ENCODE results near the gene AIFM2. TPM values are rescaled to one million over a fixed set of nuclear protein-coding genes. Genes with fewer than 3 reads are reported as not detected.
A peak's percentile ranks its signal among the peaks of the same experiment; 100 is the strongest.

Gene AIFM2
- total and polyA plus RNA-seq, 9 of the 15 experiments (the other 6 are each of a cell fraction or from before 2014, with no cell fraction given): 2.7 to 14.1 (median 9.2) TPM

DNA sequence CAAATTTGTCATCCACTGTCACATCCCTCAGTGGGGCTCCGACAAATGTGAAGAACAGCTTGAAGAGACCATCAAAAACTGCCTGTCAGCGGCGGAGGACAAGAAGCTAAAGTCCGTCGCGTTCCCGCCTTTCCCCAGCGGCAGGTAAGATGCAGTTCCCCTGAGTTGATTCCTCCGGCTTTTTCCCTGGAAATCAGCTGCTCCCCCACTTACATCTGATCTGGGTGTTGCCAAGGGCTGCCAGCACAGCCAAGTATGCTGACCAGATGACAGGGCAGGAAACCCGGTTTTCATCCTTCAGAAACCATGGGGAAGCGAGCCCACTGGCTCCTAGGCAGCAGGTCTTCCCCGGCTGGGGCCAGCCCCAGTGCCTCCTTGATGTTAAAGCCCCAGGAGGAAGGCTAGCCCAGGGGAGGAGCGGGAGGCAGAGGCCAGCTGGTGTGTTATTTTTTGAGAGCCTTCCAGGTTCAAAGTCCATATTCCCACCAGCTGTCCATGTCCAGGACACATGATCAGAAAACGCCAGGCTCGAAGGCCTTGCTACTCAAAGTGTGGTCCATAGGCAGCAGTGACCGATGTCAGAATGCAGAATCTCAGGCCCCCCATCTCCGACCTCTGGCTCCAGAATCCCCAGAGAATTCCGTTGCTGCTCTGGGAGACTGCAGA is 23.4 kb downstream of the AIFM2 start:
- WGBS (ENCODE audit: insufficient coverage, low coverage, missing lambda C conversion rate): 45% methylated on average over 18 of the region's 18 CpGs
- DNase-seq (ENCODE audit: extremely low read depth in 1 of 4, low spot score in 3 of 4): no peak
- no peaks in the 10 kb centered on the region for H4K20me1 ChIP-seq (replicated peaks; ENCODE audit: control insufficient read depth, insufficient read depth, low read length)
- ATAC-seq: no peak
- no peak overlapping the region for H2AFZ ChIP-seq (ENCODE audit: low read depth, low read length)
- H3K27ac ChIP-seq (ENCODE audit: extremely low read depth, low read depth, low read length): no peak overlapping the region
- TF ChIP-seq TFE3 (CRISPR knock-in tag; IDR thresholded peaks at IDR 0.05) (no peak), BRD9 (IDR thresholded peaks at IDR 0.05; ENCODE audit: low read depth, partially characterized antibody) (no peak), TFAP4 (CRISPR knock-in tag; IDR thresholded peaks at IDR 0.05; ENCODE audit: borderline replicate concordance) (0 out of 2 replicates have a peak, but pooled peaks have one; percentile 24), FOXK1 (CRISPR knock-in tag; IDR thresholded peaks at IDR 0.05; ENCODE audit: borderline replicate concordance) (no peak), THAP7 (CRISPR knock-in tag; IDR thresholded peaks at IDR 0.05) (no peak)
- BruUV-seq (replicated peaks): no TSS peak
- intact Hi-C loops (cut with micrococcal nuclease) (no loop called here), in situ Hi-C loops (cut with MboI) (no loop called here)
- no peak for FAIRE-seq
- POLR2A ChIA-PET: interaction anchor here (0.5 to 1.1 kb wide), 5 partner anchors 13 to 143 kb away, joined by 3 read pairs; no protein-coding TSS in a partner anchor
- peaks cover 8% of the 10 kb centered on the region; the same call in 2 of the 3 replicates for H3K36me3 ChIP-seq (ENCODE audit: control insufficient read depth, insufficient read depth, low read length)
- CTCF ChIA-PET (ENCODE audit: low intra/inter-chr PET ratio): no interaction called here
- no peaks in the 10 kb centered on the region for H3K9me3 ChIP-seq (replicated peaks; ENCODE audit: control insufficient read depth, insufficient read depth, low read depth, low read length)
- no peak overlapping the region for H3K4me2 ChIP-seq (ENCODE audit: insufficient read depth, low read length)
- H3K79me2 ChIP-seq (ENCODE audit: control insufficient read depth, insufficient read depth, low read length): no peaks in the 10 kb centered on the region
- peaks cover 0 to 4% of the 10 kb centered on the region in 2 experiments; a peak in 2 of 5 replicates for H3K4me1 ChIP-seq (replicated peaks in 1 of 2; ENCODE audit: control insufficient read depth in 2 of 2, insufficient read depth in 2 of 2, low read length in 2 of 2)
- H3K9me1 ChIP-seq (ENCODE audit: control insufficient read depth, insufficient read depth, low read length): no peaks in the 10 kb centered on the region
- H3K27me3 ChIP-seq (ENCODE audit: control insufficient read depth in 2 of 2, insufficient read depth in 2 of 2, low read length in 2 of 2): peaks cover 10 to 33% of the 10 kb centered on the region in 2 experiments; a peak in 2 of 5 replicates
- H3K9ac ChIP-seq (ENCODE audit: insufficient read depth in 1 of 2, low read depth in 2 of 2, low read length in 2 of 2): 0 out of 4 replicates have a peak overlapping the region, but pooled peaks of 1 of the 2 experiments have one; percentile 23
- H3K4me3 ChIP-seq: no peak overlapping the region
